Measurements from ENCODE around the gene NMRK1. TPM values are rescaled to one million over a fixed set of nuclear protein-coding genes. Genes with fewer than 3 reads are reported as not detected.
A peak's percentile ranks its signal among the peaks of the same experiment; 100 is the strongest.

Gene NMRK1
- total and polyA plus RNA-seq, 2 donors = 26.1 to 126 TPM

- peak overlapping the region; percentile 83 to 91 for H3K4me3 ChIP-seq (ENCODE audit: low read length in 2 of 2)
- no peaks in the 10 kb centered on the region for H3K36me3 ChIP-seq (ENCODE audit: control insufficient read depth in 2 of 2, insufficient read depth in 2 of 2, low read length in 1 of 2)
- H3K27me3 ChIP-seq (ENCODE audit: control insufficient read depth in 2 of 2, insufficient read depth in 1 of 2, low read length in 1 of 2) = no peaks in the 10 kb centered on the region
- 33% methylated on average over 11 of the region's 11 CpGs for WGBS
- no peak for DNase-seq (ENCODE audit: low read depth in 6 of 9, low spot score in 9 of 9)
- H3K9me3 ChIP-seq (ENCODE audit: control insufficient read depth in 2 of 2, insufficient read depth in 1 of 2, low read length in 1 of 2) = no peaks in the 10 kb centered on the region
- H3K4me1 ChIP-seq (ENCODE audit: control insufficient read depth in 2 of 2, insufficient read depth in 2 of 2, low read length in 2 of 2) = peaks cover 11 to 15% of the 10 kb centered on the region in 2 donors
- peak overlapping the region in 1 of 2 donors; percentile 88 for H3K27ac ChIP-seq (ENCODE audit: low read depth in 1 of 2, low read length in 1 of 2)
Measured at GRCh38 chr9:75089373-75089766, 1.4 kb upstream of the NMRK1 start.

DNA sequence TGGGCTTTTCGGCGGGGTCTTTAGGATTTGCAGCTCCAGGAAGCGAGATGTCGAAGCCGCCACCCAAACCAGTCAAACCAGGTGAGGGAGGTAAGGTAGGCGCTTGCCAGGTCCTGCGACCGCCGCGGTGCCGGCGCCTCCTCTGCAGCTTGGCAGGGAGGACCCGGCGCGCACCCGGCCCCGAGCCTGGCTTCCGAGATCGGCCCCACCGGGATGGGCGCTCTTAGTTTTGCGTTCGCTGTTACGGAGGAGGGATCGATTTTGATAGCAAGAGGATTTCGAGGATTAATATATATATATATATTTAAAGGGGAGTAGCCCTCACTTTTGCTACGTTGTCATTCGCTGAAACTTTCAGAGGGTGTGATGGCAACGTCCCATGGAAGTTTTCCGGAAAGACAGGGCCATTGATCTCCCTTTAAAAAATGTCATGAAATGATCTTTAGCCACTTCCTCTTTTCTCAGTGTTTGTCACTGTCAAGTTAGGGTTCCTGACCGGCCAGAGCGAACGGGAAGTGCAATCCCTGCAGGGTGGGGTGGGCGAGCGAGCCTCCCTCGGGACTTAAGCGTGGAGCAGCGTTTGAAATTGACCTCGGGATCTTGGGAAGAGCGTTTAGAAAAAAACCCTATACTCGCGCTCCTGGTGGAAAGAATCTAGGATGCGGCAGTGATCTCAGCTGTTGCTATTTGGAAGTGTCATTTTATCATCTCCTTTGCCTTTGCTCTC is 854 bp upstream of the NMRK1 start:
- Histone ChIP-seq H3K36me3 (ENCODE audit: control insufficient read depth in 2 of 2, insufficient read depth in 2 of 2, low read length in 1 of 2) (no peaks in the 10 kb centered on the region), H3K27me3 (ENCODE audit: control insufficient read depth in 2 of 2, insufficient read depth in 1 of 2, low read length in 1 of 2) (no peaks in the 10 kb centered on the region), H3K27ac (ENCODE audit: low read depth in 1 of 2, low read length in 1 of 2) (peak overlapping the region; percentile 88 to 98), H3K4me1 (ENCODE audit: control insufficient read depth in 2 of 2, insufficient read depth in 2 of 2, low read length in 2 of 2) (peaks cover 11 to 15% of the 10 kb centered on the region in 2 donors), H3K9me3 (ENCODE audit: control insufficient read depth in 2 of 2, insufficient read depth in 1 of 2, low read length in 1 of 2) (no peaks in the 10 kb centered on the region), H3K4me3 (ENCODE audit: low read length in 2 of 2) (peak overlapping the region; percentile 83 to 91)
- under 1% methylated on average over 43 of the region's 43 CpGs for WGBS
- DNase-seq (ENCODE audit: low read depth in 6 of 9, low spot score in 9 of 9) = peak in 6 of 9 donors; percentile 10 to 23 (median 17)

DNA sequence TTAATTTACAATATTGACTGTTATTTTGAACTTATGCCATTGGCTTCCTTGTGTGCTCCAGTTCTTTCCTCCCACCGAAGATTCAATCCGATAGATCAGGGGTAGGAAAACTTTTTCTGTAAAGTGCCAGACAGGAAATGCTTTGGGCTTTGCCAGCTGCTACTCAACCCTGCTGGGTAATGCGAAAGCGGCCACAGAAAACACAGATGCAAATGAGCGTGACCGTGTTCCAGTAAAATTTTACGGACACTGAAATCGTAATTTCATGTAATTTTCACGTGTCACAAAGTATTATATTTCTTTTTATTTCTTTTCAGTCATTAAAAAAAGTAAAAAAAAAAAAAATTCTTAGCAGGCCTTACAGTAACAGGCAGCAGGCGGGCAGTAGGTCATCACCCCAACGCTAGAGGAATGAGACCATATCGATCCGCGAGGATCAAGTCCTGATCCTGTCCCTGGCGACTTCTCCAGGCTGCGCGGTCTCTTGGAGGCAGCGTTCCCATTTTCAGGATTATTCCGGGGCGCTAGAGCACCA is 599 bp downstream of the NMRK1 start:
- peak; percentile 36 to 81 (median 44) for DNase-seq (ENCODE audit: low read depth in 6 of 9, low spot score in 9 of 9)
- Histone ChIP-seq H3K36me3 (ENCODE audit: control insufficient read depth in 2 of 2, insufficient read depth in 2 of 2, low read length in 1 of 2) (peaks cover 0 to 6% of the 10 kb centered on the region in 2 donors), H3K4me1 (ENCODE audit: control insufficient read depth in 2 of 2, insufficient read depth in 2 of 2, low read length in 2 of 2) (peaks cover 11 to 15% of the 10 kb centered on the region in 2 donors)

DNA sequence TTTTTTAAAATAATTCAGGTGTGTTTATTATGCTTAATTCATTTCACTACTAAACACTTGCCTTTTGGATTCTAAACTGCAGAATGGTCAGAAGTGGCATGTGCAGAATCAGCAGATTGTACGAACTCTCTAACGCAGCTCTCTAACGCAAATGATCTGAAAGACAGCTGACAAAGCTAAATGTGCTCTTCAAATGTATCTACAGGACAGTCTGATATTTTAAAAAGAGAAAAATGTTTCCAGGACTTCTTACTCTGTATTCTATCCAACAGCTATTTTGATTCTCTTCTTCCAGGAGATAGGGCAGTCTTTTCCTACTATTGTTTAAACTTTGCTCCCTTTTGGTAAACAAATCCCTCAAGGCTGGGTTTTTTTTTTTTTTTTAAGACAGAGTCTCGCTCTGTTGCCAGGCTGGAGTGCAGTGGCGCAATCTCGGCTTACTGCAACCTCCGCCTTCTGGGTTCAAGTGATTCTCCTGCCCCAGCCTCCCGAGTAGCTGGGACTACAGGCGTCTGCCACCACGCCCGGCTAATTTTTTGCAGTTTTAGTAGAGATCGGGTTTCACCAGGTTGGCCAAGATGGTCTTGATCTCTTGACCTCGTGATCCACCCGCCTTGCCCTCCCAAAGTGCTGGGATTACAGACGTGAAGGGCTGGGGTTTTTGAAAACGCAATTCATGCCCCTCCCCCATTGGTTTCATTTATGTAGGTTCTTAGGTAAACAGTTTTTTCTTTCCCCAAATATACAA is 1.2 kb downstream of the NMRK1 start:
- Histone ChIP-seq H3K27me3 (ENCODE audit: control insufficient read depth in 2 of 2, insufficient read depth in 1 of 2, low read length in 1 of 2) (no peaks in the 10 kb centered on the region), H3K4me1 (ENCODE audit: control insufficient read depth in 2 of 2, insufficient read depth in 2 of 2, low read length in 2 of 2) (peaks cover 11 to 15% of the 10 kb centered on the region in 2 donors), H3K27ac (ENCODE audit: low read depth in 1 of 2, low read length in 1 of 2) (peak overlapping the region; percentile 58 to 95), H3K4me3 (ENCODE audit: low read length in 2 of 2) (peak overlapping the region; percentile 91 to 97), H3K9me3 (ENCODE audit: control insufficient read depth in 2 of 2, insufficient read depth in 1 of 2, low read length in 1 of 2) (no peaks in the 10 kb centered on the region), H3K36me3 (ENCODE audit: control insufficient read depth in 2 of 2, insufficient read depth in 2 of 2, low read length in 1 of 2) (peaks cover 0 to 11% of the 10 kb centered on the region in 2 donors)
- DNase-seq (ENCODE audit: low read depth in 6 of 9, low spot score in 9 of 9) = peak in 2 of 9 donors; percentile 19 to 20
- 73% methylated on average over 16 of the region's 16 CpGs for WGBS

More for the DNA sequence above, 599 bp downstream of the NMRK1 start:
- Histone ChIP-seq H3K27ac (ENCODE audit: low read depth in 1 of 2, low read length in 1 of 2) (peak overlapping the region; percentile 95 to 98), H3K4me3 (ENCODE audit: low read length in 2 of 2) (peak overlapping the region; percentile 91 to 97), H3K27me3 (ENCODE audit: control insufficient read depth in 2 of 2, insufficient read depth in 1 of 2, low read length in 1 of 2) (no peaks in the 10 kb centered on the region), H3K9me3 (ENCODE audit: control insufficient read depth in 2 of 2, insufficient read depth in 1 of 2, low read length in 1 of 2) (no peaks in the 10 kb centered on the region)
- WGBS = under 1% methylated on average over 20 of the region's 20 CpGs

DNA sequence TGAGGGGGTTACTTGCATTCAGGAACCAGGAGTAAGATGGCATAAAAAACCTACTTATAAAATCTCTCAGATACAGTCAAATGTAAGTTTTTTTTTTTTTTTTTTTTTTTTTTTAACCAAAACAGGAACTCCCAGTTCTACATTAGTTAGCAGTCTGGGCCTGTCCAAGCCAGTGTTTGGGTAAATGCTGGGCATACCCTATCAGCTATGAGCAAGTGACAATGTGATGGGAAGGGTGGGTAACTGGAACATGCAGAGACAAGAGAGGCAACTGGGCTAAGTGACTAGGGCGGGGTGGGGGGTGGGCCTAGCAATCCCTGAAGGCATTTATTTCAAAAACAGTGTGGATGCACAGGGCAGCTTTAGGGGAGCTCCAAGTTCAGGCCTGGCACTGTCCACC is 2.3 kb downstream of the NMRK1 start:
- Histone ChIP-seq H3K27ac (ENCODE audit: low read depth in 1 of 2, low read length in 1 of 2) (no peak overlapping the region), H3K36me3 (ENCODE audit: control insufficient read depth in 2 of 2, insufficient read depth in 2 of 2, low read length in 1 of 2) (peaks cover 0 to 13% of the 10 kb centered on the region in 2 donors), H3K27me3 (ENCODE audit: control insufficient read depth in 2 of 2, insufficient read depth in 1 of 2, low read length in 1 of 2) (no peaks in the 10 kb centered on the region), H3K4me1 (ENCODE audit: control insufficient read depth in 2 of 2, insufficient read depth in 2 of 2, low read length in 2 of 2) (peaks cover 11 to 15% of the 10 kb centered on the region in 2 donors), H3K9me3 (ENCODE audit: control insufficient read depth in 2 of 2, insufficient read depth in 1 of 2, low read length in 1 of 2) (no peaks in the 10 kb centered on the region), H3K4me3 (ENCODE audit: low read length in 2 of 2) (no peak overlapping the region)
- no peak for DNase-seq (ENCODE audit: low read depth in 6 of 9, low spot score in 9 of 9)
- 97% methylated on average over 1 of the region's 1 CpG for WGBS

- no peaks in the 10 kb centered on the region for H3K9me3 ChIP-seq (ENCODE audit: control insufficient read depth in 2 of 2, insufficient read depth in 1 of 2, low read length in 1 of 2)
- WGBS = 95% methylated on average over 5 of the region's 5 CpGs
- DNase-seq (ENCODE audit: low read depth in 6 of 9, low spot score in 9 of 9) = no peak
- no peak overlapping the region for H3K27ac ChIP-seq (ENCODE audit: low read depth in 1 of 2, low read length in 1 of 2)
- peaks cover 0 to 13% of the 10 kb centered on the region in 2 donors for H3K36me3 ChIP-seq (ENCODE audit: control insufficient read depth in 2 of 2, insufficient read depth in 2 of 2, low read length in 1 of 2)
- peaks cover 6 to 14% of the 10 kb centered on the region in 2 donors for H3K4me1 ChIP-seq (ENCODE audit: control insufficient read depth in 2 of 2, insufficient read depth in 2 of 2, low read length in 2 of 2)
- no peaks in the 10 kb centered on the region for H3K27me3 ChIP-seq (ENCODE audit: control insufficient read depth in 2 of 2, insufficient read depth in 1 of 2, low read length in 1 of 2)
- no peak overlapping the region for H3K4me3 ChIP-seq (ENCODE audit: low read length in 2 of 2)
Measured at GRCh38 chr9:75084081-75084672, 3.8 kb downstream of the NMRK1 start.

DNA sequence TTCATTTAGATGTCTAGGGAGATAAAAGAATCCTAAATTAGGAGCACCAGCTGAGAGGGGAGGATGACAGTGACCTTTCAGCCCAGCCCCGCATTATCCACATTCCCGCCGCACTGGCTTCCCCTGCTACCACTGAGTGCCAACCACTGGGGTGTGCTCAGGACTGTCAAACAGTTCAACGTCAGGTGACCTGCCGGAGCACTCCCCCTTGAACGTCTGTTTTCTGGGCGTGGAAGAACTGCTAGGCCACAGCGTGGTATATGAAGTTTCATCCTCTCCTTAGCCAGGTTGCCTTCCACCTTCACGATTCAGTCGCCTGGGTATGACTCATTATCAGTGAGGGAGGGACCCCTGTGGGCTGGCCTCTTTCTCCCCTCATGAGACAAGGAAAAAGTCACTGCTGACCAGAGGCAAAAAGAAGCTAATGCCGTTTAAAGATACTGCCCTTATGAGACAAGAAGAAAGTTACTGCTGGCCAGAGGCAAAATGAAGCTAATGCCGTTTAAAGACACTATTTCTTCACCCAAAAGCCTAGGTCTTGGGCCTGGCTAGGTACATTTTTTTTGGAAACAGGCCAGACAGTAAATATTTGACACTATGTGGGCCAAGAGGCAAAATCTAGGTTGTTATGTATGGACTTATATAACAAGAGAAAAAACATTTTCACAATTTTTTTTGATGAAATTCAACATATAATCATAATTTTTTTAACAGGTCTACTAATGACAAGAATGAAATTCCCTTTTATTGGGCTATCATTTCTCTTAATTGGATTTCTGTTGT is 4.6 kb downstream of the NMRK1 start:
- H3K4me3 ChIP-seq (ENCODE audit: low read length in 2 of 2) = no peak overlapping the region
- no peak for DNase-seq (ENCODE audit: low read depth in 6 of 9, low spot score in 9 of 9)
- peaks cover 0 to 13% of the 10 kb centered on the region in 2 donors for H3K36me3 ChIP-seq (ENCODE audit: control insufficient read depth in 2 of 2, insufficient read depth in 2 of 2, low read length in 1 of 2)
- no peaks in the 10 kb centered on the region for H3K9me3 ChIP-seq (ENCODE audit: control insufficient read depth in 2 of 2, insufficient read depth in 1 of 2, low read length in 1 of 2)
- peaks cover 4 to 10% of the 10 kb centered on the region in 2 donors for H3K4me1 ChIP-seq (ENCODE audit: control insufficient read depth in 2 of 2, insufficient read depth in 2 of 2, low read length in 2 of 2)
- H3K27ac ChIP-seq (ENCODE audit: low read depth in 1 of 2, low read length in 1 of 2) = no peak overlapping the region
- no peaks in the 10 kb centered on the region for H3K27me3 ChIP-seq (ENCODE audit: control insufficient read depth in 2 of 2, insufficient read depth in 1 of 2, low read length in 1 of 2)
- WGBS = 89% methylated on average over 12 of the region's 12 CpGs

- peaks cover 4% of the 10 kb centered on the region in 2 donors for H3K4me1 ChIP-seq (ENCODE audit: control insufficient read depth in 2 of 2, insufficient read depth in 2 of 2, low read length in 2 of 2)
- H3K27me3 ChIP-seq (ENCODE audit: control insufficient read depth in 2 of 2, insufficient read depth in 1 of 2, low read length in 1 of 2) = no peaks in the 10 kb centered on the region
- H3K27ac ChIP-seq (ENCODE audit: low read depth in 1 of 2, low read length in 1 of 2) = no peak overlapping the region
- H3K9me3 ChIP-seq (ENCODE audit: control insufficient read depth in 2 of 2, insufficient read depth in 1 of 2, low read length in 1 of 2) = no peaks in the 10 kb centered on the region
- no peak for DNase-seq (ENCODE audit: low read depth in 6 of 9, low spot score in 9 of 9)
- H3K36me3 ChIP-seq (ENCODE audit: control insufficient read depth in 2 of 2, insufficient read depth in 2 of 2, low read length in 1 of 2) = peaks cover 0 to 16% of the 10 kb centered on the region in 2 donors
- WGBS = 56% methylated on average over 2 of the region's 2 CpGs
- no peak overlapping the region for H3K4me3 ChIP-seq (ENCODE audit: low read length in 2 of 2)
Measured at GRCh38 chr9:75081632-75082031, 6.3 kb downstream of the NMRK1 start.

All from thymus (tissue), 11 donors.